Cerebellar nuclear complex (tissue), 1 donor: ENCODE results near the gene KCTD5.

ENCODE experiments used
- DNase-seq, 2 experiments: peaks; one replicate each; lab custom pipeline; 2025; lab: John Stamatoyannopoulos, UW

The KCTD5 gene

GRCh38 chr16:2752035-2752849 lies 69.9 kb downstream of the KCTD5 start, which contains the start of gene SRRM2:
Gene SRRM2, plus strand, starts transcription at chr16:2752638. Its CDS starts 3,727 bp downstream, at chr16:2756365.
- DNase-seq = peak; percentile 53 to 70

- DNase-seq = no peak
Observed at GRCh38 chr16:2752850-2753732, 70.8 kb downstream of the KCTD5 start.

- DNase-seq = no peak
Observed at GRCh38 chr16:2753733-2754020, 71.4 kb downstream of the KCTD5 start.

GRCh38 chr16:2755158-2755557 lies 72.8 kb downstream of the KCTD5 start:
- no peak for DNase-seq

GRCh38 chr16:2756288-2757015 lies 74.1 kb downstream of the KCTD5 start:
- no peak for DNase-seq

GRCh38 chr16:2757344-2757743 lies 75.0 kb downstream of the KCTD5 start:
- no peak for DNase-seq
